A673 (cell line): ENCODE measurements around the gene TOMM5. TPM values are rescaled to one million over a fixed set of nuclear protein-coding genes. Genes with fewer than 3 reads are reported as not detected.

Experiments
- BruUV-seq: library from RNA; stranded (reverse); fragments of 400-500 nt; replicated peaks from 2 replicates; lab custom pipeline; 2021; lab: Mats Ljungman, UMichigan
- CTCF ChIA-PET: fragments of 300-600 bp; sonication (Branson Sonifier 250); formaldehyde crosslinking; loops from one replicate; lab custom pipeline; 2022; ENCODE audit warnings: antibody characterized with exemption; lab: Charles Lee
- POLR2A ChIA-PET: fragments of 300-600 bp; sonication (Branson Sonifier 250); formaldehyde crosslinking; loops from one replicate; lab custom pipeline; 2022; ENCODE audit warnings: antibody characterized with exemption; ENCODE audit not compliant: low non-redundant PET; lab: Charles Lee
- DNase-seq: peaks from one replicate; pipeline ENCODE4 v3.0.0-alpha.2; 2015; ENCODE audit warnings: low spot score
- H3K27ac ChIP-seq: fragments of 200-600 bp; sonication (generic); 2 replicates; pipeline ENCODE4 v1.5.1; 2016; ENCODE audit warnings: mixed run types, low read depth, mild to moderate bottlenecking, mixed read lengths, antibody characterized with exemption, low read length; ENCODE audit not compliant: poor library complexity, severe bottlenecking
- H3K27me3 ChIP-seq: fragments of 200-600 bp; sonication (generic); replicated peaks from 2 replicates; pipeline ENCODE4 v1.6.1; 2017; ENCODE audit warnings: mixed run types, low read depth, mild to moderate bottlenecking, mixed read lengths, antibody characterized with exemption, low read length; ENCODE audit not compliant: insufficient read depth, poor library complexity
- H3K36me3 ChIP-seq: fragments of 200-600 bp; sonication (generic); 2 replicates; pipeline ENCODE4 v1.6.1; 2016; ENCODE audit warnings: mixed run types, mild to moderate bottlenecking, mixed read lengths, antibody characterized with exemption, low read length; ENCODE audit not compliant: insufficient read depth, poor library complexity, severe bottlenecking
- H3K4me1 ChIP-seq: fragments of 200-600 bp; sonication (generic); 2 replicates; pipeline ENCODE4 v1.6.1; 2017; ENCODE audit warnings: mixed run types, mild to moderate bottlenecking, mixed read lengths, antibody characterized with exemption, low read length; ENCODE audit not compliant: insufficient read depth, poor library complexity, severe bottlenecking
- H3K4me3 ChIP-seq: fragments of 200-600 bp; sonication (generic); 2 replicates; pipeline ENCODE4 v1.5.1; 2016; ENCODE audit warnings: low read depth, mixed run types, mild to moderate bottlenecking, mixed read lengths, low read length; ENCODE audit not compliant: poor library complexity, severe bottlenecking
- H3K9me3 ChIP-seq: fragments of 200-600 bp; sonication (generic); 2 replicates; pipeline ENCODE4 v1.6.1; 2016; ENCODE audit warnings: mixed run types, low read depth, mild to moderate bottlenecking, mixed read lengths, antibody characterized with exemption, low read length; ENCODE audit not compliant: poor library complexity, severe bottlenecking
- CTCF ChIP-seq: fragments of 300-800, 200-600 bp; sonication (generic); conservative IDR thresholded peaks from 2 replicates; pipeline ENCODE4 v1.5.1; 2017; ENCODE audit warnings: low read depth, mild to moderate bottlenecking, antibody characterized with exemption, low read length, moderate library complexity, mixed read lengths
- EZH2 ChIP-seq: fragments of 200-600 bp; sonication (generic); IDR thresholded peaks from 2 replicates; pipeline ENCODE4 v1.6.1; 2017; ENCODE audit warnings: borderline replicate concordance, low read depth, mild to moderate bottlenecking, mixed read lengths, antibody characterized with exemption, low read length; ENCODE audit not compliant: poor library complexity, severe bottlenecking
- intact Hi-C: fragments of 100-400 bp; cut with micrococcal nuclease; formaldehyde crosslinking; loops from one replicate; pipeline ENCODE4 v1.10.0; 2022; ENCODE audit not compliant: unreplicated experiment
- total RNA-seq: library from RNA; stranded (reverse); gene quantifications from 2 replicates; pipeline ENCODE4 v1.2.3, GENCODE V29; 2021

TOMM5 gene
- total RNA-seq, 1 experiment from 2014 or later: 247 TPM

DNA sequence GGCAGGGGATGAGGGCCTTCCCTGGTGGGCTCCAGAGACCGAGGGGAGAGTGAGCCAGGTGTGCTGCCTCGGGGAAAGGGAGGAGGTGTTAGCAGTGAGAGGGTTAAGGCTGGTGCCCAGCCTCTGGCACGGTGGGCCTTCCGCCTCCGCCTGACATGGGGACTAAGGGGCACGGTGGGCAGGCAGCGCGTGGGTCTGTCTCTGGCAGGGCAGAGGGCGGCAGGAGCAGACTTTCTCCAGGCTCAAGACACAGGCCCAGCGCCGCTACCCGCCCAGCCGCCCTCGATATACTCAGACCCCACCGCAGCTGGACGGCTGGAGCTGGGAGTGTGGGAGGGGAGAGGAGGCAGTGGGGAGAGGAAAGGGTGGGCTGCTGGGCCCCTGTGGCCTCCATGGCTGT lies 43.4 kb upstream of the TOMM5 start:
- no TSS peak for BruUV-seq
- Histone ChIP-seq H3K9me3 (no peaks in the 10 kb centered on the region), H3K27ac (no peak overlapping the region), H3K4me3 (no peak overlapping the region), H3K36me3 (no peaks in the 10 kb centered on the region), H3K27me3 (peaks cover 6% of the 10 kb centered on the region), H3K4me1 (no peaks in the 10 kb centered on the region)
- no peak for DNase-seq
- intact Hi-C loops: no loop called here
- TF ChIP-seq CTCF: no peak
- TF ChIP-seq EZH2: no peak
- POLR2A ChIA-PET: no interaction called here
- CTCF ChIA-PET: no interaction called here

DNA sequence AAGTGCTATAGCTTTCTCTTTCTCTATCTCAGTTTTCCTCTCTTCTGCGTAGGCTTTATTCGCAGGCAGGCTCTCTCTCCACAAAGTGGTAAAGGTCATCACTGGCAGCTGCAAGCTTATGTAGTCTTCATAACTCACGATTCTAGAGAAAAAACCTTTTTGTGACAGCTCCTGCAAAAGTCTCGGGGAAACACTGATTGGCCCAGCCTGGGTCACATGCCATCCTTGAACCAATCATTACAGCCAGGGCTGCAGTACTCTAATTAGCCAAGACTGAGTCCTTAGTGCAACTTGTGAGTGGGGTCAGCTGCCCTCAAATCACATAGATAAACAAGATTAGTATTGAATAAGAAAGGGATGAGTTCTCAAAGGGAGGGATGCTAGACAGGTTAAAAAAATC lies 40.1 kb upstream of the TOMM5 start:
- no TSS peak for BruUV-seq
- Histone ChIP-seq H3K27ac (no peak overlapping the region), H3K36me3 (no peaks in the 10 kb centered on the region), H3K4me3 (no peak overlapping the region), H3K27me3 (peaks cover 6% of the 10 kb centered on the region), H3K9me3 (no peaks in the 10 kb centered on the region), H3K4me1 (no peaks in the 10 kb centered on the region)
- ChIA-PET CTCF (no interaction called here), POLR2A (no interaction called here)
- DNase-seq: no peak
- intact Hi-C loops: no loop called here
- no peak for TF ChIP-seq CTCF

- TF ChIP-seq EZH2 (no peak), CTCF (no peak)
- no TSS peak for BruUV-seq
- Histone ChIP-seq H3K27ac (no peak overlapping the region), H3K9me3 (no peaks in the 10 kb centered on the region), H3K27me3 (no peaks in the 10 kb centered on the region), H3K36me3 (no peaks in the 10 kb centered on the region), H3K4me1 (no peaks in the 10 kb centered on the region), H3K4me3 (no peak overlapping the region)
- intact Hi-C loops: no loop called here
- ChIA-PET POLR2A (no interaction called here), CTCF (interaction anchor here (0.6 kb wide), 2 partner anchors 28 to 149 kb away, joined by 4 to 7 read pairs; no protein-coding TSS in a partner anchor)
- DNase-seq: no peak
Observed at GRCh38 chr9:37626708-37627292, 34.4 kb upstream of the TOMM5 start.
